OCI-LY3 (cell line): Measurements from ENCODE around the gene HOXB3.

Experiments
- H2AFZ ChIP-seq: fragments of 200-600, 300-600 bp; shearing (Covaris generic); 2 replicates; pipeline ENCODE4 v1.6.0; 2014; ENCODE audit warnings: antibody characterized with exemption, low read depth, low read length
- H3K27ac ChIP-seq: fragments of 200-600, 300-600 bp; sonication (generic); 2 replicates; pipeline ENCODE4 v1.5.1; 2014; ENCODE audit warnings: mild to moderate bottlenecking, low read length, moderate library complexity, mixed read lengths
- H3K27me3 ChIP-seq: fragments of 200-600, 300-600 bp; sonication (generic); 2 replicates; pipeline ENCODE4 v1.6.1; 2014; ENCODE audit warnings: low read depth, low read length, mixed read lengths
- H3K36me3 ChIP-seq: fragments of 200-600, 300-600 bp; sonication (generic); replicated peaks from 2 replicates; pipeline ENCODE3; 2014; ENCODE audit warnings: low read depth, low read length, mixed read lengths
- H3K4me1 ChIP-seq: fragments of 300-600, 200-600 bp; sonication (generic); 2 replicates; pipeline ENCODE4 v1.6.1; 2014; ENCODE audit warnings: low read length, mixed read lengths
- H3K4me2 ChIP-seq: fragments of 200-600, 300-600 bp; sonication (generic); 2 replicates; pipeline ENCODE4 v1.6.1; 2014; ENCODE audit warnings: low read length, mixed read lengths
- H3K4me3 ChIP-seq: fragments of 300-600, 200-600 bp; sonication (generic); 2 replicates; pipeline ENCODE4 v1.5.1; 2014; ENCODE audit warnings: antibody characterized with exemption, mild to moderate bottlenecking, low read length, moderate library complexity
- H3K79me2 ChIP-seq: fragments of 300-600, 200-600 bp; shearing (Covaris generic); 2 replicates; pipeline ENCODE4 v1.6.1; 2014; ENCODE audit warnings: mild to moderate bottlenecking, low read length, mixed read lengths
- H3K9ac ChIP-seq: fragments of 300-600, 200-600 bp; shearing (Covaris generic); 2 replicates; pipeline ENCODE4 v1.6.0; 2014; ENCODE audit warnings: mild to moderate bottlenecking, low read length, moderate library complexity
- H3K9me3 ChIP-seq: fragments of 200-600, 300-600 bp; shearing (Covaris generic); 2 replicates; pipeline ENCODE4 v1.6.1; 2014; ENCODE audit warnings: low read length, mixed read lengths; ENCODE audit not compliant: insufficient read depth
- H4K20me1 ChIP-seq: fragments of 200-600, 300-600 bp; sonication (generic); 2 replicates; pipeline ENCODE4 v1.6.1; 2016; ENCODE audit warnings: low read length, mixed read lengths; ENCODE audit not compliant: insufficient read depth
- EZH2phosphoT487 ChIP-seq: fragments of 200-600 bp; shearing (Covaris generic); IDR thresholded peaks from 2 replicates; pipeline ENCODE4 v1.6.1; 2018; ENCODE audit warnings: antibody characterized with exemption, mixed run types, low read depth
- TF ChIP-seq, protein P1 (sequence below): fragments of 200-600, 300-600 bp; sonication (generic); IDR thresholded peaks from 2 replicates; pipeline ENCODE4 v1.5.1; 2014; ENCODE audit warnings: antibody characterized with exemption, low read length, low read depth

The HOXB3 gene

DNA sequence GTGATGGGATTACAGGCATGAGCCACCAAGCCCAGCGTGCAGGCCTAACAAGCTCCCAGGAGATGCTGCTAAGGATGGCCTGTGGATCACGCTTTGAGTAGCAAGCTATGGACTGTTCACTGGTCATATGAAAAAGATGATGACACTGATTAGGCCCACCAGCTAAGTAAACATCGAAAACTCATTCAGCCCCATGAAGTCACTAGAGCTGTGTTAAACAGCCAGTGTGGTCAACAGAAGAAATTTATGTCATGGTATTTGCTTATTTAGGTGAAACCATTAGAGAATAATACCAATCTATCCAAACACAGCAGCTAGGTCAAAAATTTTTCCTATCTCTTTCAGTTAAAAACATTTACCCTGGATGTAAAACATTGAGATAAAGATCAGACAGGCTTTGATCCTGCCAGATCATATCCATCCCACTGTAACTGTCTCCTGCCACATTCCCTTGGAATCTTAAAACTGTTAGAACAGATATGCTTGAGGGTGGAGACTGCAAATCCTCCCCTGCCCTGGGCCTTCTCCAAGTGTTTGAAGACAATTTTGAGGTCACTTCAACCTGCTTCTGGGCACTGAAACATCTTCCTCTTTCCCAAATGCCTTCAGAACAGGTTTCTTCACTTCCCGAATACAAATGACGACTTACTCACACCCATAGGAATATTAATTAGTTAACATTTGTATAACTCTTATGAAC, 90.2 kb downstream of the HOXB3 start:
- H3K27me3 ChIP-seq: no peaks in the 10 kb centered on the region
- H3K9ac ChIP-seq: no peak overlapping the region
- H3K79me2 ChIP-seq: no peaks in the 10 kb centered on the region
- no peaks in the 10 kb centered on the region for H3K36me3 ChIP-seq
- no peak overlapping the region for H3K4me2 ChIP-seq
- no peaks in the 10 kb centered on the region for H3K9me3 ChIP-seq
- peaks cover 23% of the 10 kb centered on the region for H3K4me1 ChIP-seq
- TF ChIP-seq, protein P1, sequence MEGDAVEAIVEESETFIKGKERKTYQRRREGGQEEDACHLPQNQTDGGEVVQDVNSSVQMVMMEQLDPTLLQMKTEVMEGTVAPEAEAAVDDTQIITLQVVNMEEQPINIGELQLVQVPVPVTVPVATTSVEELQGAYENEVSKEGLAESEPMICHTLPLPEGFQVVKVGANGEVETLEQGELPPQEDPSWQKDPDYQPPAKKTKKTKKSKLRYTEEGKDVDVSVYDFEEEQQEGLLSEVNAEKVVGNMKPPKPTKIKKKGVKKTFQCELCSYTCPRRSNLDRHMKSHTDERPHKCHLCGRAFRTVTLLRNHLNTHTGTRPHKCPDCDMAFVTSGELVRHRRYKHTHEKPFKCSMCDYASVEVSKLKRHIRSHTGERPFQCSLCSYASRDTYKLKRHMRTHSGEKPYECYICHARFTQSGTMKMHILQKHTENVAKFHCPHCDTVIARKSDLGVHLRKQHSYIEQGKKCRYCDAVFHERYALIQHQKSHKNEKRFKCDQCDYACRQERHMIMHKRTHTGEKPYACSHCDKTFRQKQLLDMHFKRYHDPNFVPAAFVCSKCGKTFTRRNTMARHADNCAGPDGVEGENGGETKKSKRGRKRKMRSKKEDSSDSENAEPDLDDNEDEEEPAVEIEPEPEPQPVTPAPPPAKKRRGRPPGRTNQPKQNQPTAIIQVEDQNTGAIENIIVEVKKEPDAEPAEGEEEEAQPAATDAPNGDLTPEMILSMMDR: no peak
- TF ChIP-seq EZH2phosphoT487: no peak
- no peak overlapping the region for H3K27ac ChIP-seq
- no peak overlapping the region for H3K4me3 ChIP-seq
- H2AFZ ChIP-seq: no peak overlapping the region
- no peaks in the 10 kb centered on the region for H4K20me1 ChIP-seq

- Histone ChIP-seq H3K4me3 (no peak overlapping the region), H3K9ac (no peak overlapping the region), H3K79me2 (no peaks in the 10 kb centered on the region), H3K9me3 (no peaks in the 10 kb centered on the region), H4K20me1 (no peaks in the 10 kb centered on the region), H3K4me2 (no peak overlapping the region), H3K27ac (no peak overlapping the region), H3K4me1 (peaks cover 22% of the 10 kb centered on the region), H2AFZ (no peak overlapping the region), H3K36me3 (no peaks in the 10 kb centered on the region), H3K27me3 (no peaks in the 10 kb centered on the region)
- TF ChIP-seq, protein P1: no peak
- no peak for TF ChIP-seq EZH2phosphoT487
These were observed 90.8 kb downstream of the HOXB3 start for GRCh38 chr17:48499248-48499647.
